Measurements from ENCODE around the gene TCEAL8. TPM values are rescaled to one million over a fixed set of nuclear protein-coding genes. Genes with fewer than 3 reads are reported as not detected.

Gene TCEAL8
- total and polyA plus RNA-seq, 2 of the 8 experiments (the other 6 are each of a cell fraction or from before 2014, with no cell fraction given): 47.2 to 82.2 TPM

DNA sequence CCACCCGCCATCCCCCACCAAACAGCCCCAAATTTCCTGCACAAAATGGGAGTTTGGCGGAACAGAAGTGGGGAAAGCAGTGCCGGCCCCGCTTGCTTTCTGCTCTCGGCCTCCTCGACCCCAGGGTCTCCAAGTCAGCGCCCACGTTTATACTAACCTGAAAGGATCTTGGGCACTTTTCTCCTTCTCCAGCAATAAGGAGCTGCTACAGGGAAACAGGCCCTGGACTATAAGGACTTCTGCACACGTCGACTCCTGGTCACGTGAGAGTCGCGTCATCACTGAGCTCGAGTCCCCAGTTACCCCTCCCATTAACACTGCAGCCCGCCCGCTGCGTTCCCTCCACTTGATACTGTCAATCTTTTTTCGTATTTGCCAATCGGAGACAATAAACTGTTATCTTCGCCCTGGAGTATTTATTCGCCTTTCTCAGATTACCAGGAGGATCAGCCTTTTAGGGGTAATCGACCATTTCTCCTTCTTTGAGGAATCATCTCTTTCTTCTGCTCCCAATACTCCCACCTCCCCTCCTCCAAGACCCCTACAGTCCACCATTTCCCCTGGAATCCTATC, at the start of gene TCEAL8 (continued):
- TF ChIP-seq BACH1 (IDR thresholded peaks at IDR 0.05; ENCODE audit: low read length) (no peak), SAP30 (IDR thresholded peaks at IDR 0.05; ENCODE audit: insufficient read depth, insufficient replicate concordance, low read length) (no peak), EZH2 (IDR thresholded peaks at IDR 0.05; ENCODE audit: low read depth, low read length, severe bottlenecking) (no peak)

Data from H1 (cell line).